Astrocyte (in vitro differentiated cells and primary cell): ENCODE data around the gene COG5. TPM values are rescaled to one million over a fixed set of nuclear protein-coding genes. Genes with fewer than 3 reads are reported as not detected.

Experiments
- DNase-seq: peaks from one replicate; pipeline ENCODE4 v3.0.0-alpha.2; 2010; ENCODE audit warnings: low read depth
- FAIRE-seq: peaks from 2 replicates; lab custom pipeline; 2011; peaks lifted over from hg19 to GRCh38; lab: Jason Lieb, UNC
- H2AFZ ChIP-seq: 2 replicates; pipeline ENCODE4 v1.6.0; 2012; ENCODE audit warnings: low read depth, low read length, inconsistent platforms
- H3K27ac ChIP-seq: 2 replicates; pipeline ENCODE4 v1.5.1; 2011; ENCODE audit warnings: low read depth, low read length, inconsistent platforms
- H3K27me3 ChIP-seq: 2 replicates; pipeline ENCODE4 v1.6.0; 2011; ENCODE audit warnings: low read length, inconsistent platforms; ENCODE audit not compliant: insufficient read depth
- H3K36me3 ChIP-seq: 2 replicates; pipeline ENCODE4 v1.5.1; 2011; ENCODE audit warnings: low read length, inconsistent platforms; ENCODE audit not compliant: insufficient read depth
- H3K4me1 ChIP-seq: 2 replicates; pipeline ENCODE4 v1.5.1; 2011; ENCODE audit warnings: low read length, inconsistent platforms; ENCODE audit not compliant: insufficient read depth
- H3K4me2 ChIP-seq: 2 replicates; pipeline ENCODE4 v1.6.0; 2012; ENCODE audit warnings: low read length, inconsistent platforms
- H3K4me3 ChIP-seq: 2 replicates; pipeline ENCODE4 v1.5.1; 2011; ENCODE audit warnings: low read depth, mild to moderate bottlenecking, low read length, inconsistent platforms; ENCODE audit not compliant: insufficient read depth
- H3K79me2 ChIP-seq: 2 replicates; pipeline ENCODE4 v1.6.0; 2012; ENCODE audit warnings: mild to moderate bottlenecking, low read length, inconsistent platforms; ENCODE audit not compliant: insufficient read depth
- H3K9ac ChIP-seq: 2 replicates; pipeline ENCODE4 v1.6.0; 2012; ENCODE audit warnings: mild to moderate bottlenecking, low read length, inconsistent platforms
- H3K9me3 ChIP-seq: 2 replicates; pipeline ENCODE4 v1.5.1; 2012; ENCODE audit warnings: low read depth, mild to moderate bottlenecking, low read length, inconsistent platforms; ENCODE audit not compliant: insufficient read depth
- H4K20me1 ChIP-seq: 2 replicates; pipeline ENCODE4 v1.6.0; 2012; ENCODE audit warnings: low read length, inconsistent platforms; ENCODE audit not compliant: insufficient read depth
- H3K27ac Mint-ChIP-seq: one replicate; pipeline ENCODE4 v1.8.0; 2021; ENCODE audit warnings: mild to moderate bottlenecking, mixed read lengths; ENCODE audit not compliant: unreplicated experiment
- H3K27me3 Mint-ChIP-seq: one replicate; pipeline ENCODE4 v1.8.0; 2021; ENCODE audit warnings: low read depth, mixed read lengths; ENCODE audit not compliant: unreplicated experiment
- H3K36me3 Mint-ChIP-seq: one replicate; pipeline ENCODE4 v1.8.0; 2021; ENCODE audit warnings: low read depth, mixed read lengths; ENCODE audit not compliant: unreplicated experiment
- H3K4me1 Mint-ChIP-seq: one replicate; pipeline ENCODE4 v1.8.0; 2021; ENCODE audit warnings: low read depth, mixed read lengths; ENCODE audit not compliant: unreplicated experiment
- H3K4me3 Mint-ChIP-seq: one replicate; pipeline ENCODE4 v1.8.0; 2021; ENCODE audit warnings: mild to moderate bottlenecking, moderate library complexity, mixed read lengths; ENCODE audit not compliant: unreplicated experiment
- H3K9me3 Mint-ChIP-seq: one replicate; pipeline ENCODE4 v1.8.0; 2021; ENCODE audit warnings: mild to moderate bottlenecking, mixed read lengths; ENCODE audit not compliant: unreplicated experiment
- EZH2 ChIP-seq: IDR thresholded peaks from 2 replicates; pipeline ENCODE4 v1.6.1; 2012; ENCODE audit warnings: mild to moderate bottlenecking, low read length, inconsistent platforms; ENCODE audit not compliant: insufficient read depth
- total RNA-seq: library from RNA; stranded (reverse); gene quantifications from 2 replicates; pipeline ENCODE4 v1.2.1, GENCODE V29; 2021
- TF ChIP-seq, protein P1 (sequence below): IDR thresholded peaks from 2 replicates; pipeline ENCODE4 v1.5.1; 2011; ENCODE audit warnings: low read depth, mild to moderate bottlenecking, inconsistent platforms, low read length, moderate library complexity; ENCODE audit not compliant: insufficient read depth

COG5 gene
- total RNA-seq, 1 donor from 2014 or later: 57.1 TPM

DNA sequence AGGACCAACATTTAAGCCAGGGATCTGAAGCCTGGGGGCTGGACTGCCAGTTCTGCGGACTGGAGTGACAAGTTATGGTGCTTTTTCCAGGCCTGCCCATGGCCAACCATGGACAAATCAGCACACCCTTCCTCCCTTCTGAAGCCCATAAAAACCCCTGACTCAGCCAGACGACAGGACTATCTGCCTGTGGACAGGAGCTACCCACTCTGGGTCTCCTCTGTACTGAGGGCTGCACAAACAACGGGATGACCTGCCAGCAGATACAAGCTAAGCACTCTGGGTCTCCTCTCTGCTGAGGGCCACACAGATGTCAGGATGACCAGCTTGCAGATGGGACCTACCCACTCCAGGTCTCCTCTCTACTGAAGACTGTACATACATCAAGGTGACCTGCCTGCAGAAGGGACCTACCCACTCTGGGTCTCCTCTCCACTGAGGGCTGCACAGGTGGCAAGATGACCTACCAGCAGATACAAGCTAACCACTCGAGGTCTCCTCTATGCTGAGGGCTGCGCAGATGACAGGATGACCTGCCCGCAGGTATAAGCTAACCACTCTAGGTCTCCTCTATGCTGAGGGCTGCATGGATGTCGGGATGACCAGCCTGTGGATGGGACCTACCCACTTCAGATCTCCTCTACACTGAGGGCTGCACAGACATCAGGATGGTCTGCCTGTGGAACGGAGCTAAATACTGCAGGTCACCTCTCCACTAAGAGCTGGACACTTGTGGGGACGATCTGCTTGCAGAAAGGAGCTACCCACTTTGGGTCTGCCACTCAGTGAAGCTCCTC, 204.0 kb downstream of the COG5 start:
- H3K4me2 ChIP-seq: no peak overlapping the region
- Mint-ChIP-seq H3K27ac (no peak overlapping the region), H3K36me3 (peaks cover 21% of the 10 kb centered on the region), H3K9me3 (peaks cover 6% of the 10 kb centered on the region), H3K4me1 (peaks cover 10% of the 10 kb centered on the region), H3K4me3 (no peak overlapping the region), H3K27me3 (no peaks in the 10 kb centered on the region)
- H3K27ac ChIP-seq: no peak overlapping the region
- no peak overlapping the region for H3K9ac ChIP-seq
- DNase-seq (no peak), FAIRE-seq (no peak)
- H3K9me3 ChIP-seq: peaks cover 4% of the 10 kb centered on the region
- no peaks in the 10 kb centered on the region for H3K79me2 ChIP-seq
- H3K27me3 ChIP-seq: no peaks in the 10 kb centered on the region
- H3K4me1 ChIP-seq: no peaks in the 10 kb centered on the region
- H3K36me3 ChIP-seq: no peaks in the 10 kb centered on the region
- no peaks in the 10 kb centered on the region for H4K20me1 ChIP-seq
- H3K4me3 ChIP-seq: no peak overlapping the region
- TF ChIP-seq, protein P1, sequence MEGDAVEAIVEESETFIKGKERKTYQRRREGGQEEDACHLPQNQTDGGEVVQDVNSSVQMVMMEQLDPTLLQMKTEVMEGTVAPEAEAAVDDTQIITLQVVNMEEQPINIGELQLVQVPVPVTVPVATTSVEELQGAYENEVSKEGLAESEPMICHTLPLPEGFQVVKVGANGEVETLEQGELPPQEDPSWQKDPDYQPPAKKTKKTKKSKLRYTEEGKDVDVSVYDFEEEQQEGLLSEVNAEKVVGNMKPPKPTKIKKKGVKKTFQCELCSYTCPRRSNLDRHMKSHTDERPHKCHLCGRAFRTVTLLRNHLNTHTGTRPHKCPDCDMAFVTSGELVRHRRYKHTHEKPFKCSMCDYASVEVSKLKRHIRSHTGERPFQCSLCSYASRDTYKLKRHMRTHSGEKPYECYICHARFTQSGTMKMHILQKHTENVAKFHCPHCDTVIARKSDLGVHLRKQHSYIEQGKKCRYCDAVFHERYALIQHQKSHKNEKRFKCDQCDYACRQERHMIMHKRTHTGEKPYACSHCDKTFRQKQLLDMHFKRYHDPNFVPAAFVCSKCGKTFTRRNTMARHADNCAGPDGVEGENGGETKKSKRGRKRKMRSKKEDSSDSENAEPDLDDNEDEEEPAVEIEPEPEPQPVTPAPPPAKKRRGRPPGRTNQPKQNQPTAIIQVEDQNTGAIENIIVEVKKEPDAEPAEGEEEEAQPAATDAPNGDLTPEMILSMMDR: no peak
- no peak for TF ChIP-seq EZH2
- no peak overlapping the region for H2AFZ ChIP-seq

DNA sequence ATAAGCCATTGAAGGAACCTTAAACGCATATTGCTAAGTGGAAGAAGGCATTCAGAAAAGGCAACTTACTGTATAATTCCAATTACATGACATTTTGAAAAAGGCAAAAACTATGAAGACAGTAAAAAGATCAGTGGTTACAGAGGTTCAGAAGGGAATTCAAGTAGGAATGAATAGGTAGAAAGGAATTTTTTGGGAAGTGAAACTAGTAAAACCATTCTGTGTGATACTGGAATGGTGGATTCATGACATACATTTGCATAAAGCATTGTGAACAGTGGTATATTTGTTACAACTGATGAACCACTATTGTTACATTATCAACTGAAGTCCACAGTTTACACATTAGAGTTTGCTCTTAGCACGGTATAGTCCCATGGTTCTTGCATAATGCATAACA, 208.1 kb downstream of the COG5 start:
- Histone ChIP-seq H3K36me3 (no peaks in the 10 kb centered on the region), H3K4me1 (no peaks in the 10 kb centered on the region), H3K4me3 (no peak overlapping the region), H4K20me1 (no peaks in the 10 kb centered on the region), H3K79me2 (no peaks in the 10 kb centered on the region), H3K27ac (peak overlapping the region; percentile 30), H3K9me3 (peaks cover 4% of the 10 kb centered on the region), H2AFZ (no peak overlapping the region), H3K4me2 (peak overlapping the region; percentile 16), H3K9ac (no peak overlapping the region), H3K27me3 (no peaks in the 10 kb centered on the region)
- DNase-seq (peak; percentile 74), FAIRE-seq (peak; percentile 58)
- Mint-ChIP-seq H3K4me1 (peaks cover 22% of the 10 kb centered on the region), H3K27ac (peak overlapping the region; percentile 87), H3K9me3 (peaks cover 3% of the 10 kb centered on the region), H3K4me3 (no peak overlapping the region), H3K36me3 (peaks cover 15% of the 10 kb centered on the region), H3K27me3 (no peaks in the 10 kb centered on the region)
- TF ChIP-seq EZH2: no peak
- TF ChIP-seq, protein P1: no peak

DNA sequence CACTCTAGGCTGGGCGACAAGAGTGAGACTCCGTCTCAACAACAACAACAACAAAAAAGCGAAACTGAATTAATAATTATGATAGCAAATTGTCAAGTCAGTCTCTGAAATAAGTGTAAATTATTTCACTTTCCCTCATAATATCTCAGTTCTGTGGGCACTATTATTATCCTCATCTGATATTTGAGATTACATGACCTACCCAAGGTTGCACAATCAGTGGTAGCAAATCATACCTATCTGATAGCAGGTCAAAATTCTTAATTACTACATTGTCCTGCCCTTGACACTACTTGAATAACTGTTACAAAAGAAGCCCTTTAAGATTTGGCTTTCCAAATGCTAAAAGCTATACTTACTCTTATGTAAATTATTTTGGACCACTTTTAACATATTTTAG, 209.1 kb downstream of the COG5 start:
- no peak overlapping the region for H3K9ac ChIP-seq
- no peaks in the 10 kb centered on the region for H4K20me1 ChIP-seq
- no peaks in the 10 kb centered on the region for H3K27me3 Mint-ChIP-seq
- no peak overlapping the region for H3K4me2 ChIP-seq
- H3K4me3 ChIP-seq: no peak overlapping the region
- peaks cover 22% of the 10 kb centered on the region for H3K4me1 Mint-ChIP-seq
- H3K4me3 Mint-ChIP-seq: no peak overlapping the region
- H3K9me3 Mint-ChIP-seq: no peaks in the 10 kb centered on the region
- H3K79me2 ChIP-seq: no peaks in the 10 kb centered on the region
- H3K27me3 ChIP-seq: no peaks in the 10 kb centered on the region
- peaks cover 8% of the 10 kb centered on the region for H3K36me3 Mint-ChIP-seq
- H3K27ac ChIP-seq: no peak overlapping the region
- no peak for DNase-seq
- H3K36me3 ChIP-seq: no peaks in the 10 kb centered on the region
- TF ChIP-seq EZH2: no peak
- TF ChIP-seq, protein P1: no peak
- peak overlapping the region; percentile 87 for H3K27ac Mint-ChIP-seq
- FAIRE-seq: no peak
- peaks cover 4% of the 10 kb centered on the region for H3K9me3 ChIP-seq
- no peaks in the 10 kb centered on the region for H3K4me1 ChIP-seq
- H2AFZ ChIP-seq: no peak overlapping the region
